Measurements from ENCODE around the gene RAPGEF1. TPM values are rescaled to one million over a fixed set of nuclear protein-coding genes. Genes with fewer than 3 reads are reported as not detected.
A peak's percentile ranks its signal among the peaks of the same experiment; 100 is the strongest.

RAPGEF1 gene
- total and polyA plus RNA-seq, 2 experiments from 2014 or later: 9.9 to 82.8 TPM

GRCh38 chr9:131641618-131642495 lies 98.0 kb downstream of the RAPGEF1 start:
- Mint-ChIP-seq H3K27ac (peak overlapping the region; percentile 12; the same call in 1 of the 2 replicates), H3K36me3 (ENCODE audit: low read depth) (peaks cover 12% of the 10 kb centered on the region; the same call in 2 of the 3 replicates), H3K9me3 (no peaks in the 10 kb centered on the region), H3K4me1 (peaks cover 27% of the 10 kb centered on the region), H3K27me3 (ENCODE audit: insufficient read depth, low read depth, poor library complexity) (peaks cover 6% of the 10 kb centered on the region), H3K4me3 (no peak overlapping the region)
- H3F3A ChIP-seq (replicated peaks; ENCODE audit: low read depth): peaks cover 7% of the 10 kb centered on the region; the same call in 1 of the 2 replicates
- no peak overlapping the region for H3K4me2 ChIP-seq
- TF ChIP-seq ZNF462 (CRISPR knock-in tag; IDR thresholded peaks at IDR 0.05): no peak
- peak in 1 of 2 experiments; percentile 45; a peak in 3 of 4 replicates for TF ChIP-seq CTCF (conservative IDR thresholded peaks at IDR 0.05; ENCODE audit: low read depth in 2 of 2)
- no peak for TF ChIP-seq EZH2phosphoT487 (IDR thresholded peaks at IDR 0.05; ENCODE audit: unreplicated experiment)
- TF ChIP-seq STAT1 (IDR thresholded peaks at IDR 0.05; ENCODE audit: unreplicated experiment): no peak
- no peak for TF ChIP-seq EZH2 (IDR thresholded peaks at IDR 0.05; ENCODE audit: low read depth, unreplicated experiment)
- TF ChIP-seq NANOG (IDR thresholded peaks at IDR 0.05; ENCODE audit: borderline replicate concordance): no peak
- no peak overlapping the region for H2AFZ ChIP-seq
- H3K27me3 ChIP-seq (ENCODE audit: insufficient read depth): no peaks in the 10 kb centered on the region
- H3K9me2 ChIP-seq (ENCODE audit: insufficient read depth): no peaks in the 10 kb centered on the region
- ATAC-seq (peak; percentile 45), DNase-seq (ENCODE audit: low spot score) (no peak)
- peak overlapping the region; percentile 42; the same call in 1 of the 2 replicates for H3K27ac ChIP-seq (ENCODE audit: low read depth)
- H3K79me2 ChIP-seq (replicated peaks; ENCODE audit: insufficient read depth): peaks cover 4% of the 10 kb centered on the region; the same call in 1 of the 2 replicates
- no peak overlapping the region for H3K4me3 ChIP-seq
- H3K4me1 ChIP-seq (ENCODE audit: insufficient read depth): no peaks in the 10 kb centered on the region
- no peaks in the 10 kb centered on the region for H3K36me3 ChIP-seq (ENCODE audit: insufficient read depth)
- H4K20me1 ChIP-seq (replicated peaks; ENCODE audit: insufficient read depth): peaks cover 4% of the 10 kb centered on the region; the same call in 1 of the 2 replicates
